HCT116 (cell line): Measurements from ENCODE around the gene PLEKHA5. TPM values are rescaled to one million over a fixed set of nuclear protein-coding genes. Genes with fewer than 3 reads are reported as not detected.
"Not testable (repeated sequence)": the region's sequence is repeated elsewhere in the genome, so short reads cannot be mapped to it uniquely, and the experiment has no call there.

ENCODE experiments used
- ATAC-seq: fragments of 200-7000 bp; cut with Tn5 transposase; 2 replicates; pipeline ENCODE4 v1.9.1; 2020; ENCODE audit warnings: mild to moderate bottlenecking, moderate library complexity
- BruUV-seq: library from RNA; stranded (reverse); fragments of 400-500 nt; replicated peaks from 2 replicates; lab custom pipeline; 2021; lab: Mats Ljungman, UMichigan
- CTCF ChIA-PET: fragments of 300-600 bp; sonication (Branson Sonifier 250); formaldehyde crosslinking; loops from one replicate; lab custom pipeline; 2021; ENCODE audit warnings: antibody characterized with exemption; lab: Charles Lee
- POLR2A ChIA-PET: fragments of 300-600, 350-600 bp; sonication (Branson Sonifier 250); formaldehyde crosslinking; loops from one replicate; lab custom pipeline; 2021; ENCODE audit warnings: antibody characterized with exemption; lab: Charles Lee
- RAD21 ChIA-PET, 2 experiments: fragments of 300-600 bp; sonication (Branson Sonifier 250); formaldehyde crosslinking; loops; one replicate each; lab custom pipeline; 2023; ENCODE audit warnings: low total read pairs in 2 of 2; ENCODE audit not compliant: uncharacterized antibody in 2 of 2, unreplicated experiment in 2 of 2, low non-redundant PET in 1 of 2; lab: Charles Lee
- DNase-seq: peaks from one replicate; pipeline ENCODE4 v3.0.0-alpha.2; 2010; ENCODE audit warnings: low read depth, low spot score
- H2AFZ ChIP-seq: fragments of 200-600 bp; shearing (Covaris generic), sonication (generic); 2 replicates; pipeline ENCODE4 v1.6.1; 2017; ENCODE audit warnings: low read depth, mixed run types, mixed read lengths, antibody characterized with exemption, low read length; ENCODE audit not compliant: poor library complexity, severe bottlenecking
- H3K27ac ChIP-seq: 2 replicates; pipeline ENCODE4 v1.5.1; 2012; ENCODE audit warnings: low read depth, low read length
- H3K27me3 ChIP-seq: fragments of 200-600 bp; sonication (generic); 2 replicates; pipeline ENCODE4 v1.6.1; 2016; ENCODE audit warnings: mixed run types, low read length, mixed read lengths; ENCODE audit not compliant: insufficient read depth
- H3K36me3 ChIP-seq, 2 experiments: fragments of 200-500 bp in 1 of 2; fragments of 200-600 bp in 1 of 2; sonication (Bioruptor generic) in 1 of 2; sonication (generic) in 1 of 2; 2 replicates each; pipeline versions ENCODE4 v1.5.1 to v1.6.1; 2014 to 2016; ENCODE audit warnings: low read length in 2 of 2, inconsistent platforms in 1 of 2, mixed read lengths in 1 of 2, mixed run types in 1 of 2; ENCODE audit not compliant: insufficient read depth in 2 of 2, control insufficient read depth in 1 of 2
- H3K4me1 ChIP-seq, 2 experiments: fragments of 200-600 bp in 1 of 2; sonication (generic) in 1 of 2; 2 replicates each; pipeline versions ENCODE4 v1.5.1 to v1.6.1; 2012 to 2017; ENCODE audit warnings: low read length in 2 of 2, inconsistent platforms in 1 of 2, mild to moderate bottlenecking in 1 of 2, mixed read lengths in 1 of 2, mixed run types in 1 of 2, moderate library complexity in 1 of 2; ENCODE audit not compliant: insufficient read depth in 2 of 2, control insufficient read depth in 1 of 2
- H3K4me2 ChIP-seq: fragments of 200-600 bp; sonication (generic); 2 replicates; pipeline ENCODE4 v1.6.1; 2017; ENCODE audit warnings: mixed run types, low read length, mixed read lengths
- H3K4me3 ChIP-seq, 2 experiments: fragments of 200-600 bp in 1 of 2; sonication (generic) in 1 of 2; replicated peaks in 1 of 2; 2 replicates each; pipeline ENCODE4 v1.5.1; 2011 to 2016; ENCODE audit warnings: low read length in 2 of 2, control low read depth in 1 of 2, low read depth in 1 of 2, mild to moderate bottlenecking in 1 of 2, mixed read lengths in 1 of 2, mixed run types in 1 of 2
- H3K79me2 ChIP-seq: fragments of 200-600 bp; sonication (generic); 2 replicates; pipeline ENCODE4 v1.6.1; 2017; ENCODE audit warnings: mild to moderate bottlenecking, mixed run types, low read length, moderate library complexity, mixed read lengths; ENCODE audit not compliant: insufficient read depth
- H3K9ac ChIP-seq: fragments of 200-600 bp; sonication (generic); 2 replicates; pipeline ENCODE4 v1.6.1; 2016; ENCODE audit warnings: low read length, mixed read lengths
- H3K9me2 ChIP-seq: fragments of 200-600 bp; sonication (generic), shearing (Covaris generic); 2 replicates; pipeline ENCODE4 v1.6.1; 2017; ENCODE audit warnings: mixed run types, mild to moderate bottlenecking, moderate library complexity; ENCODE audit not compliant: insufficient read depth
- H3K9me3 ChIP-seq, 2 experiments: fragments of 200-500 bp in 1 of 2; fragments of 200-600 bp in 1 of 2; sonication (Bioruptor generic) in 1 of 2; sonication (generic) in 1 of 2; 2 replicates each; pipeline ENCODE4 v1.6.1; 2014 to 2017; ENCODE audit warnings: low read length in 2 of 2, mixed read lengths in 2 of 2, inconsistent platforms in 1 of 2, low read depth in 1 of 2, mild to moderate bottlenecking in 1 of 2, mixed run types in 1 of 2, moderate library complexity in 1 of 2; ENCODE audit not compliant: control insufficient read depth in 1 of 2, insufficient read depth in 1 of 2
- H4K20me1 ChIP-seq: fragments of 200-600 bp; sonication (generic), shearing (Covaris generic); 2 replicates; pipeline ENCODE4 v1.6.1; 2017; ENCODE audit warnings: mixed run types, mild to moderate bottlenecking, moderate library complexity; ENCODE audit not compliant: insufficient read depth
- EGR1 ChIP-seq: IDR thresholded peaks from 2 replicates; pipeline ENCODE4 v1.6.1; 2012; ENCODE audit warnings: low read depth
- ELF1 ChIP-seq: IDR thresholded peaks from 2 replicates; pipeline ENCODE4 v1.6.1; 2012; ENCODE audit warnings: low read depth, borderline replicate concordance
- POLR2AphosphoS5 ChIP-seq: IDR thresholded peaks from 2 replicates; pipeline ENCODE4 v1.6.1; 2011; ENCODE audit warnings: mild to moderate bottlenecking, low read depth, low read length, moderate library complexity
- REST ChIP-seq: IDR thresholded peaks from 2 replicates; pipeline ENCODE4 v1.6.1; 2012; ENCODE audit warnings: low read depth
- SIN3A ChIP-seq: IDR thresholded peaks from 2 replicates; pipeline ENCODE4 v1.6.1; 2012; ENCODE audit warnings: low read depth
- SRF ChIP-seq: IDR thresholded peaks from 2 replicates; pipeline ENCODE4 v1.6.1; 2012; ENCODE audit warnings: low read depth
- TCF7L2 ChIP-seq: IDR thresholded peaks from 2 replicates; pipeline ENCODE4 v1.7.0; 2011; ENCODE audit warnings: borderline replicate concordance, inconsistent platforms; ENCODE audit not compliant: insufficient read depth, insufficient read length; ENCODE audit errors: extremely low read depth
- YY1 ChIP-seq: IDR thresholded peaks from 2 replicates; pipeline ENCODE4 v1.6.1; 2011; ENCODE audit warnings: low read length, low read depth, moderate library complexity, mild to moderate bottlenecking; ENCODE audit not compliant: insufficient replicate concordance; ENCODE audit errors: extremely low read depth
- ZFX ChIP-seq: fragments of 450-650 bp; IDR thresholded peaks from 2 replicates; pipeline ENCODE4 v1.6.1; 2017
- ZNF274 ChIP-seq: fragments of 200-500 bp; sonication (Bioruptor generic); IDR thresholded peaks from 2 replicates; pipeline ENCODE4 v1.6.1; 2014; ENCODE audit warnings: mild to moderate bottlenecking, low read depth, low read length, inconsistent platforms
- intact Hi-C: fragments of 100-400 bp; cut with micrococcal nuclease; formaldehyde crosslinking; loops from 2 replicates; pipeline ENCODE4 v1.10.0; 2022
- total RNA-seq: library from RNA; stranded (reverse); gene quantifications from one replicate; pipeline ENCODE4 v1.2.1, GENCODE V29; 2021; ENCODE audit not compliant: unreplicated experiment

Gene PLEKHA5
- total RNA-seq, 1 experiment from 2014 or later: 18.9 TPM

- Histone ChIP-seq H2AFZ (no peak overlapping the region), H3K79me2 (peaks cover 28% of the 10 kb centered on the region), H3K9ac (no peak overlapping the region), H3K4me3 (no peak overlapping the region), H4K20me1 (no peaks in the 10 kb centered on the region), H3K4me2 (no peak overlapping the region), H3K9me2 (no peaks in the 10 kb centered on the region), H3K9me3 (no peaks in the 10 kb centered on the region), H3K4me1 (no peaks in the 10 kb centered on the region), H3K36me3 (no peaks in the 10 kb centered on the region), H3K27ac (no peak overlapping the region), H3K27me3 (no peaks in the 10 kb centered on the region)
- ChIA-PET CTCF (no interaction called here), POLR2A (no interaction called here), RAD21 (no interaction called here)
- TF ChIP-seq SRF: no peak
- TF ChIP-seq ZFX: no peak
- TF ChIP-seq ELF1: no peak
- TF ChIP-seq EGR1: no peak
- TF ChIP-seq TCF7L2: no peak
- TF ChIP-seq ZNF274: no peak
- TF ChIP-seq REST: no peak
- TF ChIP-seq POLR2AphosphoS5: no peak
- no peak for TF ChIP-seq YY1
- no peak for TF ChIP-seq SIN3A
- DNase-seq (no peak), ATAC-seq (no peak)
- intact Hi-C loops: no loop called here
- no TSS peak for BruUV-seq
Observed at GRCh38 chr12:19227880-19228210, 98.3 kb downstream of the PLEKHA5 start.

- H3K27me3 ChIP-seq, POLR2A ChIA-PET, H3K4me3 ChIP-seq, H3K9me2 ChIP-seq, H3K9ac ChIP-seq, DNase-seq, H2AFZ ChIP-seq, H3K36me3 ChIP-seq, BruUV-seq, H3K9me3 ChIP-seq, ATAC-seq, CTCF ChIA-PET, H3K4me2 ChIP-seq, intact Hi-C loops, H4K20me1 ChIP-seq, H3K27ac ChIP-seq, RAD21 ChIA-PET, H3K4me1 ChIP-seq: not testable (repeated sequence)
- H3K79me2 ChIP-seq: peaks cover 36% of the 10 kb centered on the region
Observed at GRCh38 chr12:19229021-19229420, 99.5 kb downstream of the PLEKHA5 start.
